ENCODE data around the gene ARHGAP26.

DNA sequence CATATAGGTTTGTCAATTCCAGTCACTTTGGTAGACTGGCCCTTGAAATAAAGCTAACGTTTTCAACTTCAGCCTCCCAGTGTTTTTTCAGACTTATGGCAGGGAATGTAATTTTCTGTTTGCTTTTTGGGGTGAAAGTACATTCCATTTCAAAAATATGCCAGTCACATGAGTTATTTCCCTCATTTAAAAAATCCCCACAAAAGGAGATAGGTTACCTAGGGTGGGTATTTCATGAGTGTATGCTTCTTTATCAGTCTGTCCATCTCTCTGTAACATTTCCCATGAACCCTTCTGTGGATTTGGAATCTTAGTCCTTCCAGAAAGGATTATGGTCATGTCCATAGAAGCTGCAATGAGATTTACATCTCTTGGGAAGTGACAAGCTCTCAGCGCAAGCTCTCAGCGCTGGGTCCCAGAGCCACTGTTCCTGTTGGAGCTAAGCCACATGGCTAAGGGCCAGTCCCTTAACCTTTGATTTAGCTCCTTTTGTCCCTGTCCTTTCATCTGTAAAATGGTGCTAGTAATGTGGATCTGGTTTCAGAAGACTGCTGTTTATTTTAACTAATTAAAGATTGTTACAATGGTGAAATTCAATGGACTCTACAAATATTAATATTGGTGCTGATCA is 338.4 kb downstream of the ARHGAP26 start:
- TF ChIP-seq CTCF (IDR thresholded peaks at IDR 0.05) (no peak), POLR2A (IDR thresholded peaks at IDR 0.05) (no peak)
